Hematopoietic multipotent progenitor cell treated with erythropoietin and hydrocortisone succinate and interleukin-3 and kit ligand, for 6 days (in vitro differentiated cells): Measurements from ENCODE around the gene CD38.

ENCODE experiments used
- DNase-seq: peaks from one replicate; pipeline ENCODE4 v3.0.0-alpha.2; 2015

The CD38 gene

DNA sequence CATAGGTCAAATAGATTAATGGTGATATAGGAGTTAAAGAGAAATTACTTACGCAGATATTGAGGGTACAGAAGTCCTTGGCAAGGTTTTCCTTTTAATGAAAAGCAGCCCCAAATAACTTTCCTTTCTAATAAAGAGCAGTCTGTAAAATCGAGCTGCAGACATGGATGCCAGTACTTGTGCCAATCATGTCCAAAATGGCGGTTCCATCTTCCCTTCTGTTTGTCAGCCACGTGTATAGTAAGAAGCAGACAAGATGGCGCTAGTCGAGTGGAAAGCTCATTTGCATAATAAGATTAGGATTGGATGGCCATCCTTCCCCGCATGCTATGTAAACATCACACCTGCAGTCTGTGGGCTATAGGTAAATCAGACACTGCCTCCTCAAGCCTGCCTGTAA is 92.0 kb downstream of the CD38 start:
- DNase-seq = no peak

DNA sequence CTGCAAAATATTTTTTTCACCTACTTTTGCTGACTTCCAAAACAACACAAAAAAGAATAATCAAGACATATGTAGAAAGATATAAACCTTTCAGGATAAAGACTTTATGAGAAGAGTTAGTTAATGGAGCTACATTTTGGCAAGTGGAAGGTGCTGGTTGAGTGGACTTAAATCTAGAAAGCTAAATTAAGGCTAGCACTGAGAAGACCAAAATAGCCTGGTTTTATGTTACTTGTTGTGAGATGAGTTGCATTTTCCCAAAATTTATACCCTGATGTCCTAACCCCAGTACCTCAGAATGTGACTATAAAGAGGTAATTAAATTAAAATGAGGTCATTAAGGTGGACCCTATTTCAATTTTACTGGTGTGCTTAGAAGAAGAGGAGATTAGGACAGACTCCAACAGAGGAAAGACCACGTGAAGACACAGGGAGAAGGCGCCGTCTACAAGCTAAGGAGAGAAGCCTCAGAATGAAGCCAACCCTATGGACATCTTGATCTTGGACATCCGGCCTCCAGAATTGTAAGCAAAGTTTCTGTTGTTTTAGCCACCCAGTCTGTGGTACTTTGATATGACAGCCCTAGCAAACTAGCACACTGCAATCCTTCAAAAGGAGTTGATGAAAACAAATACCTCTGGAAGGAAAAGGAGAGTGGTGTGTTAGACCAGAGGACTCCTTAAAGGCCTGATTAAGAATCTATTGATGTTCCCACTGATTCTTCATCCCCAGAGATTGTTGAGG is 93.0 kb downstream of the CD38 start:
- DNase-seq = no peak

DNA sequence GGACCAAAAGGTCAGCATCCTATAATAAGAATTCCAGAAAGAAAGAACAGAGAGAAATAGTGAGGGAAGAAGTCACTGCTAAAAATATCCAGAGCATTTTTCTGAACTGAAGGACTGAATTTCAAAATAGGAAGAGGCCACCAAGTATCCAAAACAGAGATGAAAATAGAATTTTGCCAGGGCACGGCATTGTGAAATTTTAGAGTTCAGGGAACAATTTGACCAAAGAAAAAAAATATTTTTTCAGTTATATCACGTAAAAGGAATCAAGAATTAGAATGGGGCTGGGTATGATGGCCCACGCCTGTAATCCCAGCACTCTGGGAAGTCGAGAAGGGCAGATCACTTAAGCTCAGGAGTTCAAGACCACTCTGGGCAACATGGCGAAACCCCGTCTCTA is 95.0 kb downstream of the CD38 start:
- no peak for DNase-seq

DNA sequence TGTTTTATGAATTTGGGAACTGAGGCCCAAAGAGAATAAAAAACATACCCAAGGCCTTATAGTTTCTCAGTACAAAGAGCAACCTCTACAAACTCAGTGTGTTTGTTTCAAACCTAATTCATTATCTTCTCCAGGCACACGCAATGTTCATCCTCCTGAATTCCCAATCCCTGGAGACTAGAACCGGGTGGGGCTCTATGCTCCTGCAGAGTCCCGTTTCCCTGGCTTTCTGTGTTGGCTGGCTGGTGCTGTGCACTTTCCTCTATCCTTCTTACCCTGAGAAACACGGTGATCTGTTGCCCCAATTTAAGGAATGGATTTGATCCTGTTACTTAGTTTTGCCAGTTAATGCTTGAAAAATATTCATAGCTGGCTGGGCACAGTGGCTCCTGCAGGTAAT is 96.5 kb downstream of the CD38 start:
- DNase-seq = no peak

DNA sequence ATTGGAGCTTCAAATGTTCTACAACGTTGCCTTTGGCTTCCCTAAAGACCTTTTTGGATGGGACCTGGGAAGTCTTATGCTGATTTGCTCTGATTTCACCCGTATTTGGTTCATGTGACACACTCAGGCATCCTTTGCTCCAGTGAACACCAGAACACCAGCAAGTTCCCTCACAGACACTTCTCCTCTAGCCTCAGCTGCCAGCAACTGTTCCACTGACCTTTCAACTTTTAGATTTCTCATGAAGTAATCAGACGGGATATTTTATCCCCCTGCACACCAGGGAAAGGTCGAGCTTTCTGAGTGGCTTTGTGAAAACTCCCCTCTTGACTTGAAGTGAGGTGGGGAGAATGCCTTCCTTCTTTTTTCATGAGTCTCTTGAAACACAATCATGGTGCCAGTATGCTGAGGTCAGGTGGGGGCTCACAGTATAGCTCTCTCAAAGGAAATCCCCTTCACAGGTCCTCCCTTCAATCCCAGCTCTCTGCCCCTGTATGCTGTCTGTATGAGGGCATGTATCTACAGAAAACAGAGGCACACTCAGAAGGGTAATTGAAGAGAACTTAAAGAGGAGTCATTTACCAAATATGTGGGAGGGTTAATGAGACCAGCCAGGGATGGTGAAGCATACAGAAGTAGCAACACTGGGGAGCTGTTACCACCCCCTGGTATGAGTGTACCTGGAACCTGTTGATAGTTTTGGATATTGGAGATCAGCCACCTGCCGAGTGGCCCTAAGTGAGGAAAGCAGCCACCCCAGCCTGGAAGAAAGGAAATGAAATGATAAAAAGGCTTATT is 97.7 kb downstream of the CD38 start:
- no peak for DNase-seq

DNA sequence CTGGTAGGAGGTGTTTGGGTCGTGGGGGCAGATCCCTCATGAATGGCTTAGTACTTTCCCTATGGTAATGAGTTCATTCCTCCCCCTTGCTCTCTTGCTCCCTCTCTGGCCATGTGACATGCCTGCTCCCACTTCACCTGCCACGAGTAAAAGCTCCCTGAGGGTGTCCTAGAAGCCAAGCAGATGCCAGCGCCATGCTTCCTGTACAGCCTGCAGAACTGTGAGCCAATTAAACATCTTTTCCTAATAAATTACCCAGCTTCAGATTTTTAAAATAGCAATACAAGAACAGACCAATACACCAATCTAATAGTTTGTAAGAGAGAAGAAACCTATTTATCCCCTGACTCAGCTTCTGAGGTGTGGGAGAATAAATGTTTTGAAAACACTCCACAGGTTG is 99.9 kb downstream of the CD38 start:
- no peak for DNase-seq

DNA sequence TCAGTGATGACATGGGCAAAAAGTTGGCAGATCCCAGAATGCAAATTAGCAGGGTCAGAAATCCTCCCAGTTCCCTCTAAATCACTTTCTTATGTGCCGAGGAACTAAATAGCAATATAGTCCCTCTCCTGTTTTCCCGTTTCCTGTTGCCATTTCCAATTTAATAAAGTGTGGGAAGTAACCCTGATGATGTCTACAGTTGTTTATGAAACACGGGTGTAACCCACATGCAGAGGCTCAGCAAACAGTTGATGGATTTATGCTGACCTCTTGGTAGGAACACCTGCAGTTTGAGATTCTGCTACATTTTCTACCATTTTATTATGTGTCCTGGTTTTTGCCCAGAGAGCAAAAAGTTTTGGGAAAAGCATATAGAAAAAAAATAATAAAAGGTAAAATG is 103.7 kb downstream of the CD38 start:
- DNase-seq = no peak

DNA sequence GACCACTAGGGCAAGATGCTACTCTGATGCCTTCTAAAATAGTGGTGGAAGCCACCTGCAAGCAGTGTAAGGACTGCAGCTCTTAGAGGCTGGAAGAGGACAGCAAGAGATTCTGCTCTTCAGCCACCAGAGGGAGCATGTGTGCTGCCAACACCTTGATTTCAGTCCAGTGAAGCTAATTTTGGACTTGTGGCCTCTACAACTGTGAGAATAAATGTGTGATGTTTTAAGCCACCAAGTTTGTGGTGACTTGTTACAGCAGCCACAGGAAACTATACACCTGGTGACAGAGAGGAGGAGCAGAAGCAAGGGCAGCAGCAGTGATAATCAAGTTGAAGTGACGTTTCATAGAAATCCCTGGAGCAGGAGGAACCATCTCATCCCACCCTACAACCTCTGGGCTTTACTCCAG is 104.6 kb downstream of the CD38 start:
- peak; percentile 88 for DNase-seq

DNA sequence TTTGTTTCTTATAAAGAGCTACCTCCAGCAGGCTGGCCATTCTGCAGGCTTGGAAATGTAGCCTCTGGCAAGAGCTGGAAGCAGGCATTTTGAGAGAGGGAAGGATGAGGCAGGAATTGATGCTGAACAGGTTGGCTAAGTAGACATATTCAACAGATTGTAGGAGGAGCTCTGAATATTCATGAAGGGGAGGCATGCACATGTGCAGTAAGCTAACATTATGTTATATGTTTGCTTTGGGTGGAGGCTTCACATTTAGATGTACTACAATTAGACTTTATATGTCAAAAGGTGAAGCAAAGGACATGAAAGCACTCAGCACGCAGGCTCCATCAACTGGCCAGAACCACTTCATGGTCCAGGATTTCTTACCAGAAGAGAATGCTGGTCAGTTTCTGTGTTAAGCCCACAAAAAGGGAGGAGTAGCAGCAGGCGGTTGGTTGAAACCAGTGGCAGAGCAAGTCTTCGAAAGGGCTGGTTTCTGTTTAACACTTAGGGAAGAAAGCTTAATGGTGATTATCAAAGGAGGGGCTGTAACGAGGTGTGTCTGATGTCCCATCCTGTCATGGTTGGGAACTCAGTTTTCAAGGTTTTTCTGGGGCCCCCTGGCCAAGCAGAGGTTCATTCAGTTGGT is 105.6 kb downstream of the CD38 start:
- DNase-seq = no peak

DNA sequence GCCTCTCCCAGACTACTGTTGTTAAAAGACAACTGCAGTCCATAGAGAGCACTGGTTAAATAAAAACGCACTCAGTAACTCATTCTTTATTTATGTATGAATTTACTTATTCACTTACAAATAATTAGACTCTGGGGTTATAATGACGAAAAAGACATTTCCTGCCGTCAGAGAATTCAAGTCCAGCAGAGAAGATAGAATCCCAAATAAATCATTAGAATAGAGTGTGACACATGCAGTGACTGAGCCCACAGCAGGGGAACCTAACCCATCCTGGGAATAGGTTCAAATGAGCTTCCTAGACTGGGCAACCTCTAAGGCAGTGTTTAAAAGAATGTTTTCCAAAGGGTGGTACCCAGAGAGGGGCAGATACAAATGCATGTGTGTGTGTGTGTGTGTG is 106.5 kb downstream of the CD38 start:
- DNase-seq = no peak

DNA sequence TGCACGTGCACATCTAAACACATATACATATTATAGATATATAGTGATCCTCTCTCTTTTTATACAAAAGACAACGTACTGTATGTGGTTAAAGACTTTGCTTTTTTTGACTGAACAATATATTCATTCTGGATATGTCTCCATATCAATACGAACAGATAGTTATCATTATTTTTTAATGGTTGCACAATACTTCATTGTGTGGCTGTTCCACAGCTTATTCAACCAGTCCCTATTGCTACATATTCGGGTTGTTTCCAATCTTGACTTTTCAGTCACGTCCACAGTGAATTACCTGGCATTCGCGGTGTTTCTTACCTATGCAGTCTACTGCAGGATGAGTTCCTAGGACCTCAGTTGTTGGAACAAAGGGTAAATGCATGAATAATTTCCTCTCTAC is 107.3 kb downstream of the CD38 start:
- DNase-seq = no peak

DNA sequence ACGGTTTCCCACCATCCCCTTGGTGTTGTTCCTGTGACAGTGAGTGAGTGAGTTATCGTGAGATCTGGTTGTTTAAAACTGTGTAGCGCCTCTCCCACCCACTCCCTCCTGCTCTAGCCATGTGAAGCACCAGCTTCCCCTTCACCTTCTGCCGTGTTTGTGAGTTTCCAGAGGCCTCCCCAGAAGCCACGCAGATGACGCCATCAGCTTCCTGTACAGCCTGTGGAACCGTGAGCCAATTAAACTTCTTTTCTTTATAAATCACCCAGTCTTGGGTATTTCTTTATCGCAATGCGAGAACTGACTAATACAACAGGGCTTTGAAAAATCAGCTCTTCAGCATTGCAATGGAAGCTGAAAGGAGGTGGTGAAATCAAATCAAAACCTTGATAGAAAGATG is 110.4 kb downstream of the CD38 start:
- no peak for DNase-seq

DNA sequence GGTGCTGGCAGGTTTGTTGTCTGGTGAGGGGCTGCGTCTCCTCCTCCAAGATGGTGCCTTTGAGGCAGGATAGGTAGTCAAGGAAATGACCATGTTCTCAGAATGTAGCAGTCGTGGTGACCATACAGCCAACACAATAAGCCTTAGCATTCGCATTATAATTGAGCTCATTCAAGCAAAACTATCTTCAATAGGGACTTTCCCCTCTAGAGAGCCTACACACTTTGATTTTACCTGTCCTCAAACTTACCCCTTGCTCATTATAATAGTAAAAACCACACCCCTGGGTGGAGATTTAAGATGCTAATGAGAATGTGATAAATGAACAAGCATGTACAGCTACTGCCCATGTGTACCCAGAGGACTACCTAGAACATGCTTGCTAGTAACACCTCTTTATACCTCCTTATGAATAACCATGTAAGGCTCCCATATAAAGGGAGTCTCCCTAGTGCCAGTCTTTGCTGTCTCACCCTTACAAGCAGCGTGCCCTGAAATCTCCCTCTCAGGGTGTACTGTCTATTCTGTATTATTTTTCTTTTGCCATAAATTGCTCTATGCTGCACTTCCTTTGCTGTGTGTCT is 112.2 kb downstream of the CD38 start:
- no peak for DNase-seq

DNA sequence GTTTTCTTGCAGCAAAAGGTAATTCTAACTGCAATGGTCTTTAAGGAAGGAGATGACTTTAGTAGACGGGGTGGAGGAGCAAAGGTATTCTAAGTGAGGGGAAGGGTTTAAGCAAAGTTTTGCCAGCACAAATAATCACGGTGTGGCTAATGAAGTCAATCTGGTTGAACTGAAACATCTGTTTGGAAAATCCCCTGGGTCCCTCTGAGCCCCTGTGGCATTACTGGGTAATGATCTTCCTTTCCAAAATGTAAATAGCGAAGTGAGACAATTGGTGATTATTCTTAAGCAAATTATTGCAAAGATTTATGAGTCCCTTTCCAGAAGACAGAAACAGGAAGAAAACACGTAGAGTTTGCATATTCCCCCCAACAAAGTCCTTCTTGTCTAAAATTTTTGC is 113.2 kb downstream of the CD38 start:
- no peak for DNase-seq

DNA sequence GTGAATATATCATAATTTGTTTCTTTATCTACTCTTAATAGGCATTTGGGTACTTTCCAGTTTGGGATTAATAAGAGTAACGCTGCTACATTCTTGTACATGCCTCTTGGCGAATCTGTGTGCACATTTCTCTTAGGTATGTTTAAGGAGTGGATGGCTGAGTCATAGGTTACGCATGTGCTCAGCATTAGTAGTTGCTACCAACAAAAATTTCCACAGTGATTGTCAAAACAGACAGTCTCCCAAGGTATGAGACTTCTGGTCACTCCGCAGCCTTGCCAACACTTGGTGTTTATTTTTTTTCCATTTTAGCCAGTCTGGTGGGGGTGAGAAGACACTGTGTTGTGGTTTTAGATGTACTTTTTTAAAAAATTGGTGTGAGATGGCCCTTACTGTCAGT is 115.8 kb downstream of the CD38 start:
- no peak for DNase-seq

DNA sequence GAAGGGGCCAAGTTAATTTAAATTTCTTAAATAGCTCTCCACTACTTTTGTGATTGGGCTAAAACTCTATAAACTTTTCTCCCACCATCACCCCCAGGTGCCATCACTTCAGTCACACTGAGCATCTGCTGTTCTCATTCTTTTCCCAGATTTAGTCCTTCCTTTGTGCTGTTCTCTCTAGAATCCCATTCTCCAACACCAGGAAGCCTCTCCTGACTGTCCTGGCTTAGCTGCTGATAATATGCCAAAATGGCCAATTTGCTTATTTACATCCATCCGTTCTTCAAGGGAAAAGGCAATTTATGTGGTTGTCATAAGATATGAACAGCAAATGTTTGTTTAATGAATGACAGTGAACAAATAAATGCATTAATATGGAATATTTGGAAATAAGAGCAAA is 116.3 kb downstream of the CD38 start:
- no peak for DNase-seq

DNA sequence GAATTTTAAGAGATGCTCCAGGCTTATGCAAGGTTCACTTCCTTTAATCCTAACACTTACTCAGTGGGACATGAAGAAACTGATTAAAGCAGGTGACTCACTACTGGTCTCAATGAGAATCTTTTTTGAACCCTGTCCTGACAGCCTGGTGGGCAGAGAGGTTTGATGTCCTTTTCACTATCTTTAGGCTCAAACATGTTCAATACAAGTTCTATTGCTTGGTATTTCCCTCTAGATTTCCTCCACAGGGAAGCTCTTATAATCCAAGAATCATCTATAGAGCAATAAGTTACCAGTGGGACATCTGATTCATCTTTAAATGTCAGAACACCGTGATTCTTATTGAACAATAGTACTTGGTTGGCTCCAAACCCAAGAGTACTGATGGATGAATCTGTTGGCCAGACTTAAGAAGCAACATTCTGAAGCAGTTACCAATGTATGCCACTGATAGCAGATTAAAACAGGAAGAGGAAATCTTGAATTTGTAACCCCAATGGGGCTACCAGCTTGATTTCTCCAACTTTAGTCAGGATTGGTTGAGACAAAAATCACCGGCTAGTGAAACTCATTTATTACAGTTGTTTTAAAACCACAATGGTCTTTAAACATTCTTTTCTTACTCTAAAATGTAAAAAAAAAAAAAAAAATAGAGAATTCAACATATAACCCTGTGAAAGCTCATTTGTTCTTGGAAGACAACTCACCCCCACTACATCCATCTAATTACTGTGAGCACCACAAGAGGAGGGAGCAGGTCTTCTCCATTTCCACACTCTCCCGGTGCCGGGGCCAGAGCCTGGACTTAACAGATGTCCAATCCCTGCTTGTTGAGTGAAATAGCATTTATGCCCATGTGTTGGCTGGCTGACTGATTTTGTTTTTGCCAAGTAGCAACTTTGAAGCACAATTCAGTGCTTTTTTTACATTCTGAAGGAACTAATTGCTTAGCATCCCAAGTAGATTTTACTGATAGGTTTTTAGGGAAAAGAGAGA is 117.1 kb downstream of the CD38 start:
- DNase-seq = no peak

DNA sequence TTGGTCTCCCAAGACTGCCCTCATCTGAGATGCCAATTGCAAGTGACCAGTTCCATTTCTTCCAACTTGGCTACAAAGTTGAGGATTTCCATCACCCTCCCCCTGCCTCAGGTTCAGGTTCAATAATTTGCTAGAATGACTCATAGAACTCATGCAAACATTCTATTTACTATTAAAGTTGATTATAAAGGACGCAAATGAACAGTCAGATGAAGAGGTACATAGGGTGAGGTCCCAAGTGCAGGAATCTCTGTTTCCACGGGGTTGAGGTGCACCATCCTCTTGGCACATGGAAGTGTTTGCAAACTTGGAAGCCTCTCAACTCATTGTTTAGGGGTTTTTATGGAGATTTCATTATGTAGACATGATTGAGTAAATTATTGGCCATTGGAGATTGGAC is 119.4 kb downstream of the CD38 start:
- no peak for DNase-seq

DNA sequence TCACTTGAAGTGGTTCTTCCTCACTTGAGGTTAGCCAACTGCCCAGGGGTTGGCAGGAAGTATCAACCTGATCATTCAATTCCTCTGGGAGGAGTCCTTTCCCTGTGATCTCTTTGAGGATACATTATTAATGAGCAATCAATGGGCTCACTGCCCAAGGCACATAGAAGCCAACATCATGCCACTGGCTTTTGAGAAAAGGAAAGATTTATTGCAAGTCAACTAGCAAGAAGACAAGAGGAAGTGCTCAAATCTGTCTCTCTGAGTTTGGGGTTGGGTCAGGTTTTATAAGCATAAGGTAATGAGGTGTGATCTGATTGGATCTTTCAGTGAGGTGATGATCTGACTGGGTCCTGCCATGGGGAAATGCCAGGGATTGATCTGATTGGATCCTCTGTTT is 120.8 kb downstream of the CD38 start:
- no peak for DNase-seq

DNA sequence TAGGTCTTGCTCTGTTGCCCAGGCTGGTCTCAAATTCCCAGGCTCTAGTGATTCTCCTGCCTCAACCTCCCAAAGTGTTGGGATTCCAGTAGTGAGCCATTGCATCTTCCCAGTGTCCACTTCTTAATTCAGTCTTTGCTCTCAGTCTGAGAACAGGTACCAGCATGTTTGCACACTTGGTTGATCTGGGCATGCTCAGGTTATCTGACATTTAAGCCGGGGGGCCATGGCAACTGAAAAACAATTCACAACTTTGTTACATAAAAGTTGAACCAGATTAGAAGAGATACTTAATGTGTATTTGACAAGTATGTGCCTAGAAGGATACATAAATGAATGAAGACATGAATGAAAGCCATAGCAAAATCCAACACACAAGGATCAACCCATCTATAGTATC is 121.4 kb downstream of the CD38 start:
- no peak for DNase-seq

DNA sequence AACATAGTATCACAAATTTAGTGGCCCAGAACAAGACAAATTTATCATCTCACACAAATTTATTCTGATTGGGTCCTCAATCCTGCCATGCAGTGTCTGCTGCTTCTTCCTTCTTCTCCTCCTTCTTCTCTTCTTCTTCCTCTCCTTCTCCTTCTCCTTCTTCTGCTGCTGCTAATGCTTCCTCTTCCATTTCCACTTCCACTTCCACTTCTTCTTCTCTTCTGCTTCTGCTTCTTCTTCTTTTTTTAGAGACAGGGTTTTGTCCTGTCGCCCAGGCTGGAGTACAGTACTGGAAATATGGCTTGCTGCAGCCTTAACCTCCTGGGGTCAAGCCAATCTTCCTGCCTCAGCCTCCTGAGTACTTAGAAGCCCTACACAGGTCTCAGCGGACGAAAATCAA is 122.9 kb downstream of the CD38 start:
- no peak for DNase-seq

DNA sequence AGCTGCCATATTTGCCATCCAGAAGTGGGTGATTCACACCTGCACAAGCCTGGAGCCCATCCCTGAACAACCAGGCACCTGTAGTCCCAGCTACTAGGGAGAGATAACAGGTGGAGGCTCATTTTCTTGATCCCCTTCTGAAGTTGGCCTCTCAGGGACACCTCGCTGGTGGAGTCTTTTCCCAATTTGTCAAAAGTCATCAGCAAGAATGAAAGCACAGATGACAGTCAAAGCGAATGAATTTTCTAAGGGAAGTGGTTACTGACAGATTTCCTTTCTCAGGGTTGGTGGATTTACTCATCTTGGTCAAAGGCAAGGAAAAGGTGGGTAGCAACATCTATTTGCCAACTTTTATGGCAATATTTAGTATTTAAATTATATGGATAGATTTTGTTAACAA is 123.9 kb downstream of the CD38 start:
- no peak for DNase-seq

DNA sequence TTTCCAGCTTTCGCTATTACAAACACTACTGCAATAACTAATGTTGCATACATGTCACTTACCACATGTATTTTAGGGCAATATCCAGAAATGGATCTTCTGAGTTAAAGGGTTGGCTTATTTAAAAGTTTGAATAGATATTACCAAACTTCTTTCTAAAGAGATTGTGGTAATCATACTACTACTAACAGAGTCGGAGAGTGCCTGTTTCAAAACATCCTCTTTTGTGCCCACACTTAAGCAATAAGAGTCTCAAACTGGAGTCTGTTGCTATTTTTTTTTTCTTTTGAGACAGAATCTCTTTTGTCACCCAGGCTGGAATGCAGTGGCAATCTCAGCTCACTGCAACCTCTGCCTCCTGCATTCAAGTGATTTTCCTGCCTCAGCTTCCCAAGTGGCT is 124.6 kb downstream of the CD38 start:
- DNase-seq = peak; percentile 72
